ENCODE measurements around the gene SCN8A.

The SCN8A gene

DNA sequence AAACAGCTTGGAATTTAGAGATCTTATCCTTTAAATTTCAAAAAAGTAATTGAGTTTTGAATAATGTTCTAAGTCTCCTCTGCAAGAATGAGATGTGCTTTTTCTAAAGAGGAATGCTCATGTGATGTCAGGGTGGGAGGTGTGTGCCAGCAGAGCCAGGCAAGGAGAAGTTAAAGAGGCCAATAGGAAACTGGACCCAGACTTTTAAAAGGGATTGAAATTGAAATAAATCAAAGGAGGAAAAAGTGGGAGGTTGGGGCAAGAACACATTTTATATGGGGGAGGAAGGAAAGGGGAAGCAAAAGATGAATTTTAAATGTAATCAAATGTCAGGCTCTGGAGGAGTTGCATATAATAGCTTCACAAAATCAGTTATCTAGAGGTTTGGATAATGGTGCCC, 131.4 kb downstream of the SCN8A start:
- DNase-seq = no peak

DNA sequence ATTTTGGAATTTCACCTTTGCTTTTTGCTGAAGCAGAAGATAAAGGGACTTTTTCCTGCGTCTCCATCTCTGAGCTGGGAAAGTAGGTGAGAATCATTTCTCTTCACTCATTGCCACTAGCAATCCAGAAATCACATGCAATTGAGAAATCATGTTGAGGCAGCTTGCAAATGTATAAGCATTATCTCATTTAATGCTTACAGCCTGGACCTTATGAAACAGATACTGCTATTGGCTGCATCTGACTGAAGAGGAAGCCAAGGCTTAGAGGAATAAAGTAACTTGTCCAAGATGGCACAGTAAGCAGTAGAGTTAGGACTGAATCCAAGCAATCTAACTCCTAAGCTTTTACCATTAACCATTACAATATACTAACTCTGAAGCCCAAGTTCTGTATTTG, 135.1 kb downstream of the SCN8A start:
- DNase-seq = no peak

DNA sequence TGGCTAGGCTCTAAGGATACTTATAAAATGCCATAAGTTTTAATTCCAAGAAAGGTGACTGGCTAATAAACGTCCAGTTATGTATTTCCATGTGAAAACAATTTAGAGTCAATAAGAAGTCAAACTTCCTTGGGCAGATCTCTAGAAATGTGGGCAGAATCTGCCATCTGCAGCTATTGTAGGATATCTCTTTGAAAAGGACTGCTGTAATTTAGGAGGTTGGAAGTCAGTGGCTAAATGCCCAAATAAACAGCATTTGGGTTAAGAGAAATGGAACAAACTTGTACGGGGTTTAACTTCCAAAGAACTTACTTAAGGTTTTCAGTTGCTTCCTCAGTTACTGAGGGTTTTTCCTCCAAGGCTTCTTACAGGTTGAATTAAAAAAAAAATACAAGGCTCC, 135.9 kb downstream of the SCN8A start:
- no peak for DNase-seq

DNA sequence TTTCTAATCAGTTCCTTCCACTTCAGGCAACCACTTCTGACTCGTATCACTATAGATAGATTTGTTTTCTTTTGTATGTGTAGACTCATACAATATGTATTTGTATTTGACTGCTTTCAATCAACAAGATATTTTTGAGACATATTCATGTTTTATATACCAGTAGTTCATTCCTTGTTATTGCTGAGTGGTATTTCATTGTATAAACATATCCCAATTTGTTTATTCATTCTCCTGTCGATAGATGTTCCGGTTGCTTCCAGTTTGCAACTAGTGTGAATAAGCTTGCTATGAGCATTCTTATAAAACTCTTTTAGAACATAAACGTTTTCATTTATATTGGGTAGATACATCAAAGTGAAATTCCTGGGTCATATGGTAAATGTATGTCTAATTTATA, 138.3 kb downstream of the SCN8A start:
- DNase-seq = no peak

DNA sequence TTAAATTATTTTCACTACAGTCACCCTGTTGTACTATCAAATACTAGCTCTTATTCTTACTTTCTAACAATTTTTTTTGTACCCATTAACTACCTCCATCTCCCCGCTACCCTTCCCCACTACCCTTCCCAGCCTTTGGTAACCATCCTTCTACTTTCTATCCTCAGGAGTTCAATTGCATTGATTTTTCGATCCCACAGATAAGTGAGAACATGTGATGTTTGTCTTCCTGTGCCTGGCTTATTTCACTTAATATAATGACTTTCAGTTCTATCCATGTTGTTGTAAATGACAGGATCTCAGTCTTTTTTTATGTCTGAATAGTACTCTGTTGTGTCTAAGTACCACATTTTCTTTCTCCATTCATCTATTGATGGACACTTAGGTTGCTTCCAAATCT, 139.7 kb downstream of the SCN8A start:
- no peak for DNase-seq

DNA sequence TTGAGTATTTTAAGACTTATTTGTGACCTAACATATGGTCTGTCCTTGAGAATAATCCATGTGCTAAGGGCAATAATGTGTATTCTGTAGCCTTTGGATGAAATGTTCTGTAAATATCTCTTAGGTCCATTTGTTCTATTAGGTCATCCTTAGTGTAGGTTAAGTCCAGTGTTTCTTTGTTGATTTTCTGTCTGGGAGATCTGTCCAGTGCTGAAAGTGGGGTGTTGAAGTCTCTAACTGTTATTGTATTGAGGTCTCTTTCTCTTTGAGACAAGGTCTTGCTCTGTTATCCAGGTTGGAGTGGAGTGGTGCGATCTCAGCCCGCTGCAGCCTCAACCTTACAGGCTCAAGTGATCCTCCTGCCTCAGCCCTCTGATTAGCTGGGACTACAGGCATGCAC, 149.5 kb downstream of the SCN8A start:
- DNase-seq = no peak

DNA sequence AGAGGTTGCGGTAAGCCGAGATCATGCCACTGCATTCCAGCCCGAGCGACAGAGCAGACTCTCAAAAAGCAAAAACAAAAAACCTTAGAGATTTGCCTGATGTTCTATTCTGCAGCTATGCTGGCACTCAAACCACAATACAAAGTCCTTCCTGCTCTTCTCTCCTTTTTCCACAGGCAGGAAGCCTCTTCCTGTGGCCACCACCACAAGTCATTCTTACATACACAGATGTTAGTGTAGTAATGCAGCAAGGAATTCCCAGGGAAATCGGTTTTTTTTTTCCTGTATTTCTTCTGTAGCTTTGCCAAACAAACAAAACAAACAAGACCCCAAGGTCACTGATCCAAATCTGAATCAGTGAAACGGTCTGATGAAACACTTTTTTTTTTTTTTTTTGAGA, 153.2 kb downstream of the SCN8A start:
- DNase-seq = no peak

DNA sequence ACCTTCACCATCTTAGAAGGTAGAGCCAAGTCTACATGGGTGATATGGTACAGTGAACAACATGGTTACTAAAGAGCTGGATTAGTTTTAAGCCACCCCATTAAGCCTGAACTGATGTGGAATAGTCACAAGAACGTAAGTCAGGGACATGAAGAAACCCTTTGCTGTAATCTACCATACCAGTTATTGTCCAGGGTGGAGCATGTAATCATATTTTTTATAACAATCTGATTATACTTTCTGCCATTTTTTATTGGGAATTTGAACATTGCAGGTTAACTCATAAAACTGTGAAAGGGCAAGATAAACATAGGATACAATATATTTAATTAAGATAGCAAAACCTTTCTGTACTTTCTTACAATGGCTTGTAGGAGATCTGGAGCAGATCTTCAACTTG, 153.9 kb downstream of the SCN8A start:
- no peak for DNase-seq

DNA sequence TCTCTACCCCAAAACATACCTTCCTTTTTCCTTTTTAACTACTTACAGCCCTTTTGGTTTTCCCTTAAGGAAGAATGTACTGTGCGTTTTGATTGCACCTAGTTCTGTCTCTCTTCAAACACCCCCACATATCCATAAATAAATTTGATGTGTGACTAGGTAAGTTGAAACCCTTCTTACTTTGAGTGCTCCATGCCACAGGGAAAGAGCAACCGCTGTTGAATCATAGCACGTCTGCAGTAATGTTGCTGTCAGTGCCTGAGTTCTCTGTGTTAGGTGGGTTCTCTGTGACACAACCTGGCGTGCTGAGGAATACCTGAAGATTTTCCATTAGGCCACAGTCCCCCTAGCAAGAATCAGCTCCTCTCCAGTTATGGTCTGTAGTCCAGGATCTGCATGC, 155.4 kb downstream of the SCN8A start:
- no peak for DNase-seq

DNA sequence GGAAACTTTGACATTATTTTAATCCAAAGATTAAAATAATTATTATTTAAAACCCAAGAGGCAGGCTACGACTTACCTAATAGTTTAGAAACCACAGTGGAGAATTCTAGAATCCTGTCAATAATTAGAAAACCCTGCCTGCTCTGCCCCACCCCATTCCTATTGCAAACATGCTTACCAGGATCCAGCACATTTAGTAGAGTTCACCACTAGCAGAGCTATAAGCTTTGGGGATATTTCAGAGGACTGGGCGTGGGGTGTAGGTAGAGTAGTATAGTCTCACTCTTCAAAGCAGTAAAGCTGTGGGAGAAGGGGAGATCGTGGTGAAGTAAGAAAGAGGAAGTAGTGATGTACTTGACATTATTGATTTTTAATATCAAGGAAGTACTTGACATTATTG, 157.2 kb downstream of the SCN8A start:
- DNase-seq = no peak

DNA sequence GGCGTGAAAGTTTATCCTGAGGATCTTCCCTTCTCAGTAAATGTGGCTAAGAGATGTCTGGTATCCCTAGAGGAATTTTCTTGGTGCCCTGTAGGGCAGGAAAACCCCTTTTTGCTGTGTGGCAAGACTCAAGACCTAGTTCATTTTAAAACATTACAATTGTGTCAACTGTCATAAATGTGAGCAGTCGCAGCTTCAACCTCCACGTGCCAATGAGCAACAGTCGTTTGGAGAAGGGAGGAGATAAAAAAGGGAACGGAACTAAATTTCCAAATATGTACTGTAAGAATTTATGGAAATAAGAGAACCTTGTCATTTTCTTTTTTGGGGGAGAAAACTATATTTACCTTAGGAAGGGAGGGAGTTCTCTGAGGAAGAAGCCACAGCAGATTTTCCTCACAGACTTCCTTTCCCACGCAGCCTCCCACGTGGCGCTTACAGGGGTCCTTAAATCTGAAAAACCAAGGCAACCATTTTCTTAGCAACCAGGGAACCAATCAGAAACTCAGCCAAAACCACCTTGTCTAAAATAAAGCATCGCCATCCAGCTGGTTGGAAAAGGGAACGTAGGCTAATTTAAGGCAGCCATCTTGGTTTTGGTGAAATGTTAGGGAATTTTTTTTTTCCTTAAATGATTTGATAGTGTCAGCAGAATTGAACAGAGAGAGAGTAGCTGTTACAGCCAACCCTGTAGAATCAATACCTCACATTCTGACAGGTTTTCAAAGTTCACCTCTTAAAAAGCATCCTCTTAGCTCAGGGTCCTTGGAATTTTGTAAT, 158.4 kb downstream of the SCN8A start:
- DNase-seq = no peak

DNA sequence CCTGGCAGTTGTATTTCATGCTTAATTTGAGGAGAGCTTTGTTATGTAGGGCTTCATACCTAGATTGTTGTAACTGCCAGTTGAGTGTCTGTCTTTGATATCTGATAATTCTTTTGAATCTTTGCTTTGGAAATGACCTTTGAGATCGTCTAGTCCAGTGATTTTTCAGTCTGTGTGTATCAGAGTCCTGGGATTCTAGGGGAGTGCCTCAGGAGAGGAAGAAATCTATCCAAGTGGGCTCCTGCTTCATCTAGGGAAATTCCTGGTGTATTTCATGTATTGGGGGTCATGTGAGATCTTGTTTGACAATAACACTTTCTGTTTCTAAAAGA, 158.9 kb downstream of the SCN8A start:
- no peak for DNase-seq

DNA sequence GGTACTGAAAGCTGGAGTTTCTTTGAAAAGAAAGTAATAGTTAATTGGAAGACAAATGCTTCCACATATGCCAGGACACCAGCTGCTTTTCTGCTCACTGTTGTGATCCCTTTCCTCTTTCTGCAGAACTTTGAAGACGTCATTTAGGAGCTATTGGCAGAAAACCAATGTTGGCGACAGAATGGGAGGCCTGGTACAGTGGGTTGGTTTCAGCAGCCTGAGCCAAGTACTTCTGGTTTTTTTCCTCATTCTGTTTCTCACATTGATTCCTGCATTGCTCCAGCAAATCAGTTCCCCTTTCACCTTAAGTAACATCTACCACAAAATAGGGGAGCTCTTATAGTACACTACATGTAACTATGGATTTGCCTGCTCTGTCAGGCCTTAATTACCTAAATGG, 160.6 kb downstream of the SCN8A start:
- no peak for DNase-seq

DNA sequence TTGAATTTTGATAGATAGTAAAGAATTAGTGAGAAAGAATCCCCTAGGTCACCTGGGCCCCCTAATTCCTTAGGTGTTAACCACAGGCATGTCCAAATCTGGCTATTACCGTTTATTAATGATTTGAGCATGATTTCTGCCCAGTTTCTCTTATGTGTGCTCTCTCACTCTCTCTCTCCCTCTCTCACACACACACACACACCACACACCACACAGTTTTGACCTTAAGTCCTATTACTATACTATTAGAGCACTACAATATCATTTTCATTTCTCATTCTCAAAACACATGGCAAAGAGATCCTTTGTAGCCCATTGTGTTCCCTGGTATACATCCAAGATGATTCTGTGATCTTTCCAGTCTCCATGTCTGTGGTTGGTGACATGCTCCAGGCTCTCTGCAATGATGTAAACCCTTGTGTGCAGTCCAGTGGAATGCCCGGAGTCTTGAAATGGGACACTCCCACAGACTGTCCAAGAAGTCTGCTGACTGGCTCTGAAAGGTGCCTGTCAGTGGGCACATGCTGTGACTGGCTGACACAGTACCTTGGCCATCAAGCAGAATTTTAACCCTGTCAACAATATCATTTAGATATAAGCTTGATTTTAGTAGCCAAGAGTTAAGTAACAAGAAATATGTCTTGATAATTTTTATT, 161.3 kb downstream of the SCN8A start:
- DNase-seq = no peak

DNA sequence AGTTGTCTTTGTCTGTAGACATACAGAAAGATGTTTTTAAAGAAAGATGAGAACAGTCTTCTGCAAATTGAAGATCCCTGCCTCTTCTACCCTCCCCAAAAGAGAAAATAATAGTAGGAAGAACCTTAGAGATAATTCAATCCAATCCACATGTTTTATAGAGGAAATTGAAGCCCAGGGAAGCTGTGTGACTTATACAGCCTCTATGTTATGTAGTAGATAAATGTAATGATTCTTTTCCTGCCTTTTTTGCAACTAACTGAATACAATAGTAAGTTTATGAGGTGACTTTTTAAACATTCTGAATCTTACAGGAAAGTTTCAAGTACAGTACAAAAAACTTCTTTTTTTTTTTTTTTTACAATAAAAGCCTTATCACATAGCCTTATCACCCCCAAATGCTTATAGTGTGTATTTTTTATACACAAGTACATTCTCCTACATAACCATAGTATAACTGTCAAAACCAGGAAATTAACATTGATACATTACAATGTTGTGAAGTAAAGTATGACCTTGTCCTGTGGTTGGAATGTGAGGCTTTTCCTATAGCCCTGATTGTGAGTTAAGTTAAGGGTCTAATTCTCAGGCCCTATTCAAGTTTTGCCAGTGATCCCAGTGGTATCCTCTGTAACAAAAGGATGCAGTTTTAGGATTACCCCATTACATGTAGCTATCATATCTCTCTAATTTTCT, 163.1 kb downstream of the SCN8A start:
- no peak for DNase-seq

DNA sequence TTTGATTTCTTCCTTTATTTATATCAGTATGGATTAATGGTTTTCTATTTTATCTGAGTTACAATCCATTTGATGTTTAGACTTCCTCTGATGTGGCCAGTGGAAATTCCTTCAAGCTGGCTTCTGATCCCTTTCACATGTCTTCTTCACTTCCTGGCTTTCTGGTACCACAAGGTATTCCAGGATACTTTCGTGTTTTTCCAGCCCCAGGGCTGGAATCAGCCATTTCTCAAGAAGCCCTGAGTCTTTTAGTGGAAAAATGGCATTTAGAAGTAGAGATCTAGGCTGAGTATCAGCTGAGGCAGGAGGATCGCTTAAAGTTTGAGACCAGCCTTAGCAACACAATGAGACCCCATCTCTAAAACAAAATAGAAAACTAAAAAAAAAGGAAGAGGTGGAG, 164.2 kb downstream of the SCN8A start:
- DNase-seq = no peak

DNA sequence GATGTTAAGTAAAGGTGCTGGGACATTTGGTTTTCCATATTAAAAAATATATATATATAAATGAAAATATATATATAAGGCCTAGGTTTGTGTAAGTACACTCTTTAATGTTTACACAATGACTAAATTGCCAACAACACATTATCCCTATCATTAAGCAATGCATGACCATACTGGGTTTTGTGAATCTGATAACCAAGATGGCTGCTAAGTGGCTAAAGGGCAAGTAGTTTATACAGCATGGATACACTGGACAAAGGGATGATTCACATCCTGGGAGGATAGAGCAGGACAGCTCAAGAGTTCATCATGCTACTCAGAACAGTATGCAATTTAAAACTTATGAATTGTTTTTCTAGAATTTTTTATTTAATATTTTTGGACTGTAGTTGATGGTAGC, 168.1 kb downstream of the SCN8A start:
- DNase-seq = no peak

DNA sequence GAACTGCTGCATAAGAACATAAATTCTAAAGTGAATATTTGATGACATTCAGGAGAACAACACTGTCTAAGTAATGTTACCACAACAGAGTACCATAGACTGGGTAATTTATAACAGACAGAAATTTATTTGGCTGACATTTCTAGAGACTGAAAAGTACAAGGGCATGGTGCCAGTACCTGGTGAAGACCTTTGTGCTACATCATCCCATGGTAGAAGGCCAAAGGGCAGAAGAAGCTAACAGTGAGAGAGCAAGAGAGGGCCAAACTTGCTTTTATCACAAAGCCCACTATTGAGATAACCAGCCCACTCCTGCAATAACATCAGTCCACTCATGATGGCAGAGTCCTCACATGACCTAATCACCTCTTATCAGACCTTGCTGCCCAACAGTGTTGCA, 168.7 kb downstream of the SCN8A start:
- DNase-seq = no peak

DNA sequence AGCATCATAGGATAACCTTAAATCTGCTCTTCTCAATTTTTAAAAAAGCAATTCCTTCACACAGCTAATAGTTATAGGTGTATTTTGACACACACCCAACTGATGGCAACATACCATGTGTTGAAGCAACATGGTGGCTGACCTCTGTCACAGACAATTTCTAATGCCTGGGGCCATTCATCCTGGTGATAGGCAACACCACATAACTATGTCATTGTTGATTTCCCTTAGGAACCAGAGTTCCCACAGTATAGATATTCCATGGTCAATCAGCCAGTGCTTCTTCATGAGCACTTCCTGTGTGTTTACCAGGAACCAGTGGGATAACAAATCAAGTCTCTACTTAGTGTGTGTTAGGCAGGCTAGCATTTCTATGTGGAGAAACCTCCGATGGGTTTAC, 169.2 kb downstream of the SCN8A start:
- DNase-seq = no peak

DNA sequence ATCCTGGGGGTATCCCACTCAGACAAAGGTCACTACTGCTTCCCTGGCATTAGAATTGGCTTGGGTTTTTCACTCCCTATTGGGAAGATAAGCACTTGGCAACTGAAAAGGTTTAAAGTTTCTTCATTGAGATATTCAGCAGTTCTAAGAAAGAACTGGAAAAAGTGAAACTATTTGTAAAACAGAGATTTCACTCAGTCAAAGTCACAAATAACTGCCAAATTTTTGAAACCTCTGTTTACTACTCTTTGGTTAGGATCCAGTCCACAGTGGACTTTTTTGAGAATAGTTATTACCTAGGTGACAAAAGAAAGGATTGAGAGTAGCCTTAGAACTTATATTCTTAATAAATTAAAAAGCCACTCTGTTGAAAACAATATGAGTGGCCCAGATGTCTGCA, 172.7 kb downstream of the SCN8A start:
- DNase-seq = no peak

DNA sequence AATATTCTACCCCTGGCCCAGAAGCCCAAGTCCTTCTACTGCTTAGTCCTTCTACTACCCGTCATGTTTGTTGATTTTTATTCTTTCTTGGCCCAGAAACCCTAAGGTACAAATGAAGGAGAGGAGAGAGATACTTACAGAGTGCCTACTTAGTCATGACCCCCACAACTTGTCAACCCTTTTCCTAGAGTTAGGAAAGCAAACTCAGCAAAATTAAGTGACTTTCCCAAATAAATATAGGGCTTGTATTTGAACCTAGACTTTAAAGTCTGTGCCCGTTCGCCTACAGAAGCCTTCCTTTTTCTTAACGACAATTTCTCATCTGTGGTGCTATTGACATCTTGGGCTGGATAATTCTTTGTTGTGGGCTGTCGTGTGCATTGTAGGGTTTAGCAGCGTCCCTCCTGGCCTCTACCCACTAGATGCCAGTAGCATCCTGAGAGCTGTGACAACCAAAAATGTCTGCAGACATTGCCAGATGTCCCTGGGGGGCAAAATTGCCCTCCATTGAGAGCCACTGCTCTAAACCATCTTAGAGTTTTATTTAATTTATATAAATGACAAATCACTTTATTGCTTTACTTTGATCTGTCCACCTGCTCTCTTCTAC, 175.1 kb downstream of the SCN8A start:
- DNase-seq = no peak

DNA sequence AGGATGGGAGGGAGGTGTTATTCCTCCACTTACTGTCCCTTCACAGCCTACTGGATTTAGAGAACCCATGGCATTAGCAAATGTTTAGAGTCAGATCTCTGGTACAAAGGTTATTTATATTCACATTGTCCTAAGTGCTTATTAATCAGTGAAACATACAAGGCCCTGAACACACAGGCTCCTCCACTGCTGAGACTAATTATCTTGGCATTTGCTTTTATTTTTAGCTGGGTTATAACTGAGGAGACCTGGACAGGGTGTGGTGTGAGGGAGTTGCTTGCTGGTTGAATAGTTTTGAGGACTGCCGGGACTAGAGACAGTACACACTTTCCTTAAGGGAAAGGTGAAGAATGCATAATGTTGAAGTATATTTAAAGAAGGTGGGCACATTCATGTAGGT, 180.0 kb downstream of the SCN8A start:
- DNase-seq = no peak

DNA sequence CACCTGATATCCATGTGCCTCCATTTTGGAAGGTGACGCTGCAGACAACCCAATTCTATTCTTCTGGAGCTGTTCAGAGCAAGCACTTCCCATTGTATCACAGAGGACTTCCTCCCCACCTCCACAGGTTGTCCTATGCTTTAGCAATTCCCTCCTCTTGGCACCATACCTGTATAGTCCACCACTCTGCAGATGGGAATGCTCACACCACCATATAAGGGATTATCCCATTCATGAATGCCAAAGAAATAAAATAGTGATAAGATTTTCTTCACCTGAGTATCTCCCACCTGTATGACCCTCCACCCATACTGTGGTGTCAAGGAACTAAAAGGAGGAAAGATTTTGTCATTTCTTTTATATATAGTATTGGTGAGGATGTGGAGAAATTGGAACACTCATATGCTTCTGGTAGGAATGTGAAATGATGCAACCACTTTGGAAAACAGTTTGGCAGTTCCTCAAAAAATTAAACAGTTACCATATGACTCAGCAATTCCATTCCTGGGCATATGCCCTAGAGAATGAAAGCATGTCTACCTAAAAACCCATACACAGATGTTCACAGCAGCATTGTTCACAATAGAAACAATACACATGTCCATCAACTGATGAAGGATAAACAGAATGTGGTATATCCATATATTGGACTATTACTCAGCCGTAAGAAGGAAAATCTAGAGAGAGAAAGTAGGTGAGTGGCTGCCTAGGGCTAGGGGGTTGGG, 182.3 kb downstream of the SCN8A start:
- DNase-seq = no peak

Data from activated CD8-positive, alpha-beta memory T cell treated with anti-CD3 and anti-CD28 coated beads for 24 hours (primary cell).